ENCODE results near the gene TRIP4. TPM values are rescaled to one million over a fixed set of nuclear protein-coding genes. Genes with fewer than 3 reads are reported as not detected.
"Not testable (repeated sequence)": the region's sequence is repeated elsewhere in the genome, so short reads cannot be mapped to it uniquely, and the experiment has no call there.

The TRIP4 gene
- total RNA-seq, 4 donors from 2014 or later, result 9.9 to 13.2 (median 11.8) TPM

DNA sequence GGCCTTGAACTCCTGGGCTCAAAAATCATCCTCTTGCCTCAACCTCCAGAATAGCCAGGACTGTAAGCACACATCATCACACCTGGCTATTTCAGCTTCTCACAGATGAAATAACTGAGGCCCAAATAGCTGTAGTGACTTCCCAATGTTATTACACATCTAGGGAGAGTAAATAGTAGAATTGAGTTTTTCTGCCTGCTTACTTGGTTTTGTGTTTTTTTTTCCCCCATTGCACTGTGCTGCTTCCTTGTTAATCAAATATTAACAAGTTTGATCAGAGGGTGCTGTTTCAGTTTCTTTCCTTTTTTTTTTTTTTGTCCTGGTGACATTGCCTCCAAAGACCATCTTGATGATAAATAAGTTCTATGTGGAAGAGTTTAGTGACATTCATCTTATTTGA lies 96.1 kb downstream of the TRIP4 start:
- Histone ChIP-seq H3K27ac (replicated peaks in 1 of 4) (no peak overlapping the region), H3K4me3 (no peak overlapping the region), H3K4me1 (peaks cover 0 to 30% (median 20%) of the 10 kb centered on the region in 4 donors), H3K27me3 (no peaks in the 10 kb centered on the region), H3K9me3 (no peaks in the 10 kb centered on the region), H3K36me3 (peaks cover 0 to 5% (median 2%) of the 10 kb centered on the region in 4 donors)
- intact Hi-C loops (cut with DNase I), result no loop called here
- TF ChIP-seq EP300 (IDR thresholded peaks at IDR 0.05) (no peak), POLR2AphosphoS5 (IDR thresholded peaks at IDR 0.05) (no peak), POLR2A (IDR thresholded peaks at IDR 0.05; ENCODE audit: low read depth) (no peak)
- TF ChIP-seq, protein P1, sequence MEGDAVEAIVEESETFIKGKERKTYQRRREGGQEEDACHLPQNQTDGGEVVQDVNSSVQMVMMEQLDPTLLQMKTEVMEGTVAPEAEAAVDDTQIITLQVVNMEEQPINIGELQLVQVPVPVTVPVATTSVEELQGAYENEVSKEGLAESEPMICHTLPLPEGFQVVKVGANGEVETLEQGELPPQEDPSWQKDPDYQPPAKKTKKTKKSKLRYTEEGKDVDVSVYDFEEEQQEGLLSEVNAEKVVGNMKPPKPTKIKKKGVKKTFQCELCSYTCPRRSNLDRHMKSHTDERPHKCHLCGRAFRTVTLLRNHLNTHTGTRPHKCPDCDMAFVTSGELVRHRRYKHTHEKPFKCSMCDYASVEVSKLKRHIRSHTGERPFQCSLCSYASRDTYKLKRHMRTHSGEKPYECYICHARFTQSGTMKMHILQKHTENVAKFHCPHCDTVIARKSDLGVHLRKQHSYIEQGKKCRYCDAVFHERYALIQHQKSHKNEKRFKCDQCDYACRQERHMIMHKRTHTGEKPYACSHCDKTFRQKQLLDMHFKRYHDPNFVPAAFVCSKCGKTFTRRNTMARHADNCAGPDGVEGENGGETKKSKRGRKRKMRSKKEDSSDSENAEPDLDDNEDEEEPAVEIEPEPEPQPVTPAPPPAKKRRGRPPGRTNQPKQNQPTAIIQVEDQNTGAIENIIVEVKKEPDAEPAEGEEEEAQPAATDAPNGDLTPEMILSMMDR (IDR thresholded peaks at IDR 0.05), result no peak
- no peak for DNase-seq (ENCODE audit: extremely low spot score)

DNA sequence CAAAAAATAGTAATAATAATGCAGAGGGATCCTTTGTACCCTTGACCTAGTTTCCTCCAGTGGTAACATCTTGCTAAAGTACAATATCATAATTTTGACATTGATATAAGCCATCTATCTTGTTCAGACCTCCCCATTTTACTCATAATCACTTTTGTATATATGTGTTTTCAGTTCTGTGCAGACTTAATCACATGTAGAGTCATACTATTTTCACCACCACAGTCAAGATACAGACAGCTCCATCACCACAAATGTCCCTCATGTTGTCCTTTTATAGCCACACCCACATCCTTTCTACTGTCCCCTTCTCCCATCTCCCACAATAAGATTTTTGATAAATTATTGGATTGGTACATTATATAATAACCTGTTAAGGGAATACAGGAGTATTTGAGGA lies 98.2 kb downstream of the TRIP4 start:
- Histone ChIP-seq H3K9me3 (no peaks in the 10 kb centered on the region), H3K27ac (replicated peaks in 1 of 4) (no peak overlapping the region), H3K4me1 (peaks cover 0 to 33% (median 20%) of the 10 kb centered on the region in 4 donors), H3K36me3 (peaks cover 0 to 9% (median 7%) of the 10 kb centered on the region in 4 donors), H3K27me3 (no peaks in the 10 kb centered on the region), H3K4me3 (no peak overlapping the region)
- TF ChIP-seq POLR2AphosphoS5 (IDR thresholded peaks at IDR 0.05) (no peak), EP300 (IDR thresholded peaks at IDR 0.05) (no peak), POLR2A (IDR thresholded peaks at IDR 0.05; ENCODE audit: low read depth) (no peak)
- TF ChIP-seq, protein P1 (IDR thresholded peaks at IDR 0.05), result no peak
- DNase-seq (ENCODE audit: extremely low spot score), result no peak
- intact Hi-C loops (cut with DNase I), result no loop called here

- intact Hi-C loops (cut with DNase I), result no loop called here
- TF ChIP-seq, protein P1 (IDR thresholded peaks at IDR 0.05), result no peak
- no peak for TF ChIP-seq EP300 (IDR thresholded peaks at IDR 0.05)
- no peak for TF ChIP-seq POLR2A (IDR thresholded peaks at IDR 0.05; ENCODE audit: low read depth)
- no peak for TF ChIP-seq POLR2AphosphoS5 (IDR thresholded peaks at IDR 0.05)
- peaks cover 0 to 9% (median 7%) of the 10 kb centered on the region in 4 donors for H3K36me3 ChIP-seq
- H3K27ac ChIP-seq (replicated peaks in 1 of 4), result no peak overlapping the region
- H3K9me3 ChIP-seq, result no peaks in the 10 kb centered on the region
- no peak overlapping the region for H3K4me3 ChIP-seq
- no peaks in the 10 kb centered on the region for H3K27me3 ChIP-seq
- peaks cover 0 to 36% (median 22%) of the 10 kb centered on the region in 4 donors for H3K4me1 ChIP-seq
- DNase-seq (ENCODE audit: extremely low spot score), result no peak
Measured at GRCh38 chr15:64490598-64491259, 103.1 kb downstream of the TRIP4 start.

- Histone ChIP-seq H3K36me3 (peaks cover 0 to 18% (median 4%) of the 10 kb centered on the region in 4 donors), H3K4me1 (peaks cover 0 to 50% (median 26%) of the 10 kb centered on the region in 4 donors), H3K27me3 (no peaks in the 10 kb centered on the region), H3K9me3 (no peaks in the 10 kb centered on the region), H3K4me3 (no peak overlapping the region), H3K27ac (replicated peaks in 1 of 4) (no peak overlapping the region)
- TF ChIP-seq, protein P1 (IDR thresholded peaks at IDR 0.05), result no peak
- no peak for TF ChIP-seq POLR2AphosphoS5 (IDR thresholded peaks at IDR 0.05)
- no peak for TF ChIP-seq POLR2A (IDR thresholded peaks at IDR 0.05; ENCODE audit: low read depth)
- TF ChIP-seq EP300 (IDR thresholded peaks at IDR 0.05), result no peak
- intact Hi-C loops (cut with DNase I), result no loop called here
- WGBS, result 83% methylated on average over 2 of the region's 2 CpGs
- no peak for DNase-seq (ENCODE audit: extremely low spot score)
Measured at GRCh38 chr15:64493641-64494040, 106.0 kb downstream of the TRIP4 start.

DNA sequence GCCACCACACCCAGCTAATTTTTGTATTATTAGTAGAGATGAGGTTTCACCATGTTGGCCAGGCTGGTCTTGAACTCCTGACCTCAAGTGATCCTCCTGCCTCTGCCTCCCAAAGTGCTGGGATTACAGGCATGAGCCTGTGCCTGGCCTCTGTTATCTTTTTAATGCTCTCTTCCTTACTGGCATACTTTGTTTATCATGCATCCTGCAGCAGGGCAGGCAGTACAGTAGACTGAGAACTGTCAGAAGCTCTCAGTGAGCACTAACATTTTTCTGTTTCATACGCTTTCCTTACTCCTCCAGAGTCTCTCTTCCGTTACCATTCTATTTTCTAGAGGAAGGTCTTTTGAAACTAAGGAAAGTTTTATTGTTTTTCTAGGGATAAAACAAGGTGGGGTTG lies 108.3 kb downstream of the TRIP4 start:
- H3K27ac ChIP-seq (replicated peaks in 1 of 4); intact Hi-C loops (cut with DNase I); DNase-seq (ENCODE audit: extremely low spot score); H3K27me3 ChIP-seq; H3K4me3 ChIP-seq; H3K9me3 ChIP-seq: not testable (repeated sequence)
- Histone ChIP-seq H3K4me1 (peaks cover 2 to 58% (median 26%) of the 10 kb centered on the region in 4 donors), H3K36me3 (peaks cover 9 to 27% (median 13%) of the 10 kb centered on the region in 4 donors)
- 85% methylated on average over 2 of the region's 2 CpGs for WGBS

Measured in esophagus muscularis mucosa (tissue), 4 donors.